HepG2 (cell line): Measurements from ENCODE around the gene MCRIP2. TPM values are rescaled to one million over a fixed set of nuclear protein-coding genes. Genes with fewer than 3 reads are reported as not detected.

Experiments used
- BRF2 ChIP-seq: sonication (generic); formaldehyde crosslinking; IDR thresholded peaks from 2 replicates; pipeline ENCODE4 v1.8.1; 2022; ENCODE audit warnings: mild to moderate bottlenecking, missing genetic modification reagents
- DMTF1 ChIP-seq: sonication (generic); formaldehyde crosslinking; IDR thresholded peaks from 2 replicates; pipeline ENCODE4 v1.4.0; 2020; ENCODE audit warnings: mild to moderate bottlenecking, missing genetic modification reagents
- EED ChIP-seq: sonication (generic); formaldehyde crosslinking; IDR thresholded peaks from 2 replicates; pipeline ENCODE4 v1.5.0; 2020; ENCODE audit warnings: mild to moderate bottlenecking, missing genetic modification reagents
- GABPB1 ChIP-seq: IDR thresholded peaks from 2 replicates; pipeline ENCODE4 v1.6.1; 2016; ENCODE audit warnings: mild to moderate bottlenecking, missing genetic modification reagents, moderate library complexity, missing compliant biosample characterization
- GLI4 ChIP-seq: sonication (generic); formaldehyde crosslinking; IDR thresholded peaks from 2 replicates; pipeline ENCODE4 v1.5.1; 2020; ENCODE audit warnings: missing genetic modification reagents, mild to moderate bottlenecking, moderate library complexity, borderline replicate concordance
- HMG20B ChIP-seq: conservative IDR thresholded peaks from 2 replicates; pipeline ENCODE4 v1.6.1; 2016; ENCODE audit warnings: missing genetic modification reagents, missing compliant biosample characterization
- HOXA3 ChIP-seq: sonication (generic); formaldehyde crosslinking; IDR thresholded peaks from 2 replicates; pipeline ENCODE4 v1.5.0; 2020; ENCODE audit warnings: missing genetic modification reagents
- MXI1 ChIP-seq: IDR thresholded peaks from 3 replicates; pipeline ENCODE4 v1.6.1; 2012; ENCODE audit warnings: low read depth, low read length, inconsistent platforms, borderline replicate concordance
- NFE2 ChIP-seq: sonication (generic); formaldehyde crosslinking; IDR thresholded peaks from 2 replicates; pipeline ENCODE4 v1.4.0; 2020; ENCODE audit warnings: missing genetic modification reagents
- POLR2G ChIP-seq: fragments of 200-400 bp; formaldehyde crosslinking; IDR thresholded peaks from 2 replicates; pipeline ENCODE4 v1.6.1; 2018; ENCODE audit warnings: mild to moderate bottlenecking, low read depth, low read length, moderate library complexity
- REST ChIP-seq, 2 experiments: IDR thresholded peaks; 2 replicates each; pipeline ENCODE4 v1.6.1; 2011 to 2012; ENCODE audit warnings: low read length in 2 of 2, borderline replicate concordance in 1 of 2, low read depth in 1 of 2, mild to moderate bottlenecking in 1 of 2, moderate library complexity in 1 of 2
- SAFB2 ChIP-seq: sonication (generic); formaldehyde crosslinking; IDR thresholded peaks from 2 replicates; pipeline ENCODE4 v1.5.1; 2020; ENCODE audit warnings: missing genetic modification reagents, low read depth, mild to moderate bottlenecking, borderline replicate concordance
- SMAD1 ChIP-seq: sonication (generic); formaldehyde crosslinking; IDR thresholded peaks from 2 replicates; pipeline ENCODE4 v1.4.0; 2020; ENCODE audit warnings: missing genetic modification reagents, low read depth, mild to moderate bottlenecking, borderline replicate concordance
- ZFP37 ChIP-seq: sonication (generic); formaldehyde crosslinking; IDR thresholded peaks from 2 replicates; pipeline ENCODE4 v1.4.0; 2020; ENCODE audit warnings: missing genetic modification reagents, borderline replicate concordance
- ZNF317 ChIP-seq: sonication (generic); formaldehyde crosslinking; IDR thresholded peaks from 2 replicates; pipeline ENCODE4 v1.5.0; 2020; ENCODE audit warnings: mild to moderate bottlenecking, missing genetic modification reagents
- ZNF629 ChIP-seq: sonication (generic); formaldehyde crosslinking; conservative IDR thresholded peaks from 2 replicates; pipeline ENCODE4 v1.5.0; 2020; ENCODE audit warnings: missing genetic modification reagents
- ZSCAN30 ChIP-seq: sonication (generic); formaldehyde crosslinking; IDR thresholded peaks from 2 replicates; pipeline ENCODE4 v1.5.0; 2020; ENCODE audit warnings: mild to moderate bottlenecking, missing genetic modification reagents
- polyA plus RNA-seq, 8 experiments: library from polyadenylated mRNA; depleted of rRNA in 3 of 8; stranded (reverse) in 7 of 8; unstranded in 1 of 8; fragments of >200 nt; fragmentation: Illumina TruSeq in 4 of 8; extraction: Trizol in 4 of 8; gene quantifications; 2 replicates each; pipeline versions ENCODE4 v1.2.1 to v1.2.3, GENCODE V29; 2011 to 2016; ENCODE audit warnings: low read depth in 4 of 8, missing spikeins in 1 of 8, mixed read lengths in 1 of 8; ENCODE audit not compliant: insufficient read depth in 1 of 8
- total RNA-seq, 5 experiments: library from RNA; depleted of rRNA; stranded (reverse); fragments of >200 nt; fragmentation: Illumina TruSeq; extraction: Trizol; gene quantifications; 2 replicates each; pipeline ENCODE4 v1.2.3, GENCODE V29; 2016; ENCODE audit warnings: low read depth in 1 of 5
- TF ChIP-seq, protein P1 (sequence below): sonication (generic); formaldehyde crosslinking; IDR thresholded peaks from 2 replicates; pipeline ENCODE4 v1.4.0; 2020; ENCODE audit warnings: mild to moderate bottlenecking, missing genetic modification reagents

The MCRIP2 gene
- total and polyA plus RNA-seq, 2 of the 13 experiments (the other 11 are each of a cell fraction or from before 2014, with no cell fraction given) = 39.6 to 76.7 TPM

GRCh38 chr16:678858-679813 is 37.5 kb downstream of the MCRIP2 start (continued):
- TF ChIP-seq REST (IDR thresholded peaks at IDR 0.05; ENCODE audit: borderline replicate concordance in 1 of 2, low read depth in 1 of 2, low read length in 2 of 2) = 0 out of 4 replicates have a peak, but pooled peaks of 1 of the 2 experiments have one; percentile 3
- TF ChIP-seq POLR2G = peak; percentile 20; the same call in 1 of the 2 replicates
- peak; percentile 26; the same call in 1 of the 2 replicates for TF ChIP-seq SMAD1
- TF ChIP-seq ZNF317 (CRISPR knock-in tag) = peak; percentile 46; the same call in 1 of the 2 replicates
- 0 out of 2 replicates have a peak, but pooled peaks have one; percentile 15 for TF ChIP-seq HMG20B (CRISPR knock-in tag)
- TF ChIP-seq, protein P1, sequence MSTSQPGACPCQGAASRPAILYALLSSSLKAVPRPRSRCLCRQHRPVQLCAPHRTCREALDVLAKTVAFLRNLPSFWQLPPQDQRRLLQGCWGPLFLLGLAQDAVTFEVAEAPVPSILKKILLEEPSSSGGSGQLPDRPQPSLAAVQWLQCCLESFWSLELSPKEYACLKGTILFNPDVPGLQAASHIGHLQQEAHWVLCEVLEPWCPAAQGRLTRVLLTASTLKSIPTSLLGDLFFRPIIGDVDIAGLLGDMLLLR (CRISPR knock-in tag) = no peak
- TF ChIP-seq NFE2 (CRISPR knock-in tag) = no peak
- TF ChIP-seq EED (CRISPR knock-in tag) = no peak
- no peak for TF ChIP-seq BRF2 (CRISPR knock-in tag)
- TF ChIP-seq GLI4 (CRISPR knock-in tag) = 0 out of 2 replicates have a peak, but pooled peaks have one; percentile 41
- TF ChIP-seq HOXA3 (CRISPR knock-in tag) = peak; percentile 57; the same call in 1 of the 2 replicates
- TF ChIP-seq GABPB1 (CRISPR knock-in tag) = peak; percentile 82
- 0 out of 2 replicates have a peak, but pooled peaks have one; percentile 19 for TF ChIP-seq ZNF629
- TF ChIP-seq ZFP37 (CRISPR knock-in tag) = no peak
- no peak for TF ChIP-seq SAFB2 (CRISPR knock-in tag)
- TF ChIP-seq MXI1 = peak; percentile 60; the same call in 1 of the 3 replicates
- TF ChIP-seq DMTF1 (CRISPR knock-in tag) = no peak
- no peak for TF ChIP-seq ZSCAN30 (CRISPR knock-in tag)
